ENCODE data around the gene ERGIC1. TPM values are rescaled to one million over a fixed set of nuclear protein-coding genes. Genes with fewer than 3 reads are reported as not detected.

ERGIC1 gene
- total RNA-seq, 1 experiment from 2014 or later: 77.0 TPM

- H3K27ac ChIP-seq (ENCODE audit: insufficient read length, low read depth, low read length): no peak overlapping the region
These were observed 35.6 kb downstream of the ERGIC1 start for GRCh38 chr5:172869691-172870090.

More at GRCh38 chr5:172869691-172870090, 35.6 kb downstream of the ERGIC1 start:
- Histone ChIP-seq H3T11ph (ENCODE audit: low read length) (no peak overlapping the region), H2AK5ac (ENCODE audit: insufficient read length, low read length) (no peak overlapping the region), H2BK5ac (ENCODE audit: insufficient read length, low read length) (no peak overlapping the region), H2BK20ac (ENCODE audit: low read depth, low read length, poor library complexity, severe bottlenecking) (no peak overlapping the region), H3K4me2 (ENCODE audit: insufficient read depth, insufficient read length, low read length) (no peak overlapping the region), H3K56ac (ENCODE audit: insufficient read length, low read depth, low read length) (no peak overlapping the region), H4K91ac (ENCODE audit: insufficient read length, low read depth, low read length) (no peak overlapping the region), H3K79me2 (ENCODE audit: insufficient read depth, low read length) (peaks cover under 1% of the 10 kb centered on the region; the same call in 1 of the 2 replicates), H3K4ac (ENCODE audit: low read depth, low read length) (no peak overlapping the region), H3K4me1 (ENCODE audit: insufficient read depth, low read length) (peaks cover 7% of the 10 kb centered on the region), H3K79me1 (ENCODE audit: insufficient read depth, low read depth, low read length, poor library complexity, severe bottlenecking) (no peaks in the 10 kb centered on the region), H4K8ac (replicated peaks; ENCODE audit: insufficient read length, low read depth, low read length) (no peak overlapping the region), H3K18ac (ENCODE audit: insufficient read length, low read depth, low read length) (no peak overlapping the region), H3K9ac (ENCODE audit: extremely low read depth, insufficient read length, low read length) (no peak overlapping the region), H4K20me1 (ENCODE audit: control insufficient read depth, insufficient read depth, insufficient read length) (no peaks in the 10 kb centered on the region), H2BK120ac (ENCODE audit: low read depth, low read length, poor library complexity, severe bottlenecking) (no peak overlapping the region), H2BK15ac (ENCODE audit: low read depth, low read length) (no peak overlapping the region), H3K27me3 (ENCODE audit: insufficient read depth, low read length) (no peaks in the 10 kb centered on the region), H3K14ac (ENCODE audit: insufficient read depth, low read length) (no peak overlapping the region), H3K23ac (ENCODE audit: insufficient read length, low read depth, low read length) (no peak overlapping the region), H2BK12ac (ENCODE audit: insufficient read length, low read depth, low read length) (no peak overlapping the region), H3K23me2 (ENCODE audit: insufficient read length, low read depth, low read length, poor library complexity, severe bottlenecking) (no peaks in the 10 kb centered on the region), H4K5ac (ENCODE audit: insufficient read length, low read depth, low read length) (no peak overlapping the region), H2AFZ (ENCODE audit: low read length) (no peak overlapping the region), H3K9me3 (ENCODE audit: control insufficient read depth, low read depth, low read length) (no peaks in the 10 kb centered on the region)
- H3K4me3 Mint-ChIP-seq: no peak overlapping the region
- H3K36me3 Mint-ChIP-seq (ENCODE audit: insufficient read depth in 1 of 3, low read depth in 3 of 3): peaks cover 0 to 2% (median 0%) of the 10 kb centered on the region in 3 experiments; a peak in 1 of 7 replicates
- H3K9me3 Mint-ChIP-seq: no peaks in the 10 kb centered on the region
- TF ChIP-seq CTCF (conservative IDR thresholded peaks at IDR 0.05): no peak
- H3K27ac Mint-ChIP-seq: no peak overlapping the region
- WGBS (ENCODE audit: extremely low coverage, insufficient read length, low lambda C conversion rate): no CpG with 5 or more reads among the region's 1 CpG
- no peaks in the 10 kb centered on the region; the same call in 1 of the 2 replicates for H3K27me3 Mint-ChIP-seq (ENCODE audit: low read depth)
- peaks cover 39 to 48% of the 10 kb centered on the region in 2 experiments for H3K4me1 Mint-ChIP-seq
- no peak for DNase-seq

Measured in H9 (cell line).